ENCODE data around the gene PANX2. TPM values are rescaled to one million over a fixed set of nuclear protein-coding genes. Genes with fewer than 3 reads are reported as not detected.

The PANX2 gene
- total RNA-seq, 1 donor from 2014 or later = 3.0 TPM

DNA sequence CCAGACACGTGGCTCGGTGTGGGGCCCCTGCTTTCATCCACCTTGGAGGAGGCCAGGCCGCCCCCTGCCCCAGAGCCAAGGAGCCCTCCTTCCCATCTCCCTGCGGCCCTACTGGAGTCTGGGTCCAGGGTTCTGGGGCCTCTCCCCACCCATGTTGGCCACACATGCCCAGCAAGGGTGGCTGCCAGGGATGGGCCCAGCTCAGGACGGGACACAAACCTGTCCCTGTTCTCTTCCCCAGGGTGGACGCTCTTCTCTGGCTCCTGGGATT lies 4.6 kb downstream of the PANX2 start:
- TF ChIP-seq, protein P1, sequence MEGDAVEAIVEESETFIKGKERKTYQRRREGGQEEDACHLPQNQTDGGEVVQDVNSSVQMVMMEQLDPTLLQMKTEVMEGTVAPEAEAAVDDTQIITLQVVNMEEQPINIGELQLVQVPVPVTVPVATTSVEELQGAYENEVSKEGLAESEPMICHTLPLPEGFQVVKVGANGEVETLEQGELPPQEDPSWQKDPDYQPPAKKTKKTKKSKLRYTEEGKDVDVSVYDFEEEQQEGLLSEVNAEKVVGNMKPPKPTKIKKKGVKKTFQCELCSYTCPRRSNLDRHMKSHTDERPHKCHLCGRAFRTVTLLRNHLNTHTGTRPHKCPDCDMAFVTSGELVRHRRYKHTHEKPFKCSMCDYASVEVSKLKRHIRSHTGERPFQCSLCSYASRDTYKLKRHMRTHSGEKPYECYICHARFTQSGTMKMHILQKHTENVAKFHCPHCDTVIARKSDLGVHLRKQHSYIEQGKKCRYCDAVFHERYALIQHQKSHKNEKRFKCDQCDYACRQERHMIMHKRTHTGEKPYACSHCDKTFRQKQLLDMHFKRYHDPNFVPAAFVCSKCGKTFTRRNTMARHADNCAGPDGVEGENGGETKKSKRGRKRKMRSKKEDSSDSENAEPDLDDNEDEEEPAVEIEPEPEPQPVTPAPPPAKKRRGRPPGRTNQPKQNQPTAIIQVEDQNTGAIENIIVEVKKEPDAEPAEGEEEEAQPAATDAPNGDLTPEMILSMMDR (conservative IDR thresholded peaks at IDR 0.05) = no peak
- peaks cover 5% of the 10 kb centered on the region for H3K4me1 Mint-ChIP-seq (ENCODE audit: unreplicated experiment)
- no peak for DNase-seq (ENCODE audit: extremely low spot score, unreplicated experiment)
- H3K27me3 Mint-ChIP-seq = peaks cover 17% of the 10 kb centered on the region
- no peaks in the 10 kb centered on the region for H3K9me3 Mint-ChIP-seq
- no peak overlapping the region for H3K4me3 Mint-ChIP-seq
- no peaks in the 10 kb centered on the region for H3K36me3 Mint-ChIP-seq
- H3K27ac Mint-ChIP-seq = no peak overlapping the region

DNA sequence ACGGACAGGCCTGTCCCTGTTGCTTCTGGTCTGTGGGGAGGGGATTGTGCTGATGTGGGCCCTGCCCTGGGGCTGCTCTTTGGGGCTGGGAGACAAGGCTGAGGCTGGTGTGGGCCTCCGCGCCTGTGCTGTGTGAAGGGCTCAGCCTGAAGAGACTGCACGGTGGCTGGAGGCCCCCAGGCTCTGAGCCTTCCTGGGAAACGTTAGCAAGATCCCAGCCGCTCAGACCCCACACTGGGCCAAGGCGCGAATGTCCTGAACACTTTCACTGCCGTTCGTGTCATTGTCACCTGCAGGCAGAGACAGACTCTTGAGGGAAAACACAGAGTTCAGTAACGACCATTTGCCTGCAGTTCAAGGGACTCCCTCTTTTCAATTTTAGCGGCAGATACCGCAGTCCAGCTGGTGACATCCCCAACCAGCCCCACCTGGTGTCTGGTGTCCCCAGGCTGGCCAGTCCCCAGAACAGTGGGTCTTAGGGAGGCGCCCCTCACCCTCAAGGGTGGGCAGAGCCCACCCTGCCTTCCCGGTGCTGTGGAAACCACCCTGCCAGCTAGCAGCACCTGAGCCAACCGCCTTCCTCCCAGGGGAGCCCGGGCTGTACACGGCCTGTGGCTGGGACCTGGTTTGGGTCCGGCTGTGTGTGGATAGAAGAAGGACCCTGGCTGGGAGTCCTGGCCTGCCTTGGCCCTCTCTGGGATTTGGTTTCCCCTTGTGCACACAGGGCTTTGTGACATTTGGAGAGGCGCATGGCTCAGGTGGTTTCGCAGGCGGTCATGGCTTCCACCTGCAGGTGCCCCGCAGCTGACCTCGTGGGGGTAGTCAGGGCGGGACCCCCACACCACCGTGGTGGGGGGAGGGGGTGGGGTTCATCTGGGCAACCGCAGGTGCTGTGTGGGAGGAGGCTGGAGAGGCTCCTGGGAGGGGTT lies 5.7 kb downstream of the PANX2 start:
- peaks cover 5% of the 10 kb centered on the region for H3K4me1 Mint-ChIP-seq (ENCODE audit: unreplicated experiment)
- no peaks in the 10 kb centered on the region for H3K36me3 Mint-ChIP-seq
- H3K27me3 Mint-ChIP-seq = peaks cover 14% of the 10 kb centered on the region
- H3K4me3 Mint-ChIP-seq = no peak overlapping the region
- DNase-seq (ENCODE audit: extremely low spot score, unreplicated experiment) = no peak
- H3K9me3 Mint-ChIP-seq = no peaks in the 10 kb centered on the region
- TF ChIP-seq, protein P1 (conservative IDR thresholded peaks at IDR 0.05) = no peak
- H3K27ac Mint-ChIP-seq = no peak overlapping the region

DNA sequence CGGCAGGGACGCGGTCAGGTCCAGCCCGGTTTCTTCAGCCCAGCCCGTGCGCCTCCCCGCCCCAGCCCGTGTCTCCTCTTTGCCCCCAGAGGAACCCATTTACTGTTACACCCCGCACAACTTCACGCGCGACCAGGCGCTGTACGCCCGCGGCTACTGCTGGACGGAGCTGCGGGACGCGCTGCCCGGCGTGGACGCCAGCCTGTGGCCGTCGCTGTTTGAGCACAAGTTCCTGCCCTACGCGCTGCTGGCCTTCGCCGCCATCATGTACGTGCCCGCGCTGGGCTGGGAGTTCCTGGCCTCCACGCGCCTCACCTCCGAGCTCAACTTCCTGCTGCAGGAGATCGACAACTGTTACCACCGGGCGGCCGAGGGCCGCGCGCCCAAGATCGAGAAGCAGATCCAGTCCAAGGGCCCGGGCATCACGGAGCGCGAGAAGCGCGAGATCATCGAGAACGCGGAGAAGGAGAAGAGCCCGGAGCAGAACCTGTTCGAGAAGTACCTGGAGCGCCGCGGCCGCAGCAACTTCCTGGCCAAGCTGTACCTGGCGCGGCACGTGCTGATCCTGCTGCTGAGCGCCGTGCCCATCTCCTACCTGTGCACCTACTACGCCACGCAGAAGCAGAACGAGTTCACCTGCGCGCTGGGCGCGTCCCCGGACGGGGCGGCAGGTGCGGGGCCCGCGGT lies 6.5 kb downstream of the PANX2 start:
- Mint-ChIP-seq H3K27ac (no peak overlapping the region), H3K4me3 (no peak overlapping the region), H3K4me1 (ENCODE audit: unreplicated experiment) (peaks cover 5% of the 10 kb centered on the region), H3K36me3 (no peaks in the 10 kb centered on the region), H3K9me3 (no peaks in the 10 kb centered on the region), H3K27me3 (peaks cover 10% of the 10 kb centered on the region)
- no peak for DNase-seq (ENCODE audit: extremely low spot score, unreplicated experiment)
- TF ChIP-seq, protein P1 (conservative IDR thresholded peaks at IDR 0.05) = no peak

DNA sequence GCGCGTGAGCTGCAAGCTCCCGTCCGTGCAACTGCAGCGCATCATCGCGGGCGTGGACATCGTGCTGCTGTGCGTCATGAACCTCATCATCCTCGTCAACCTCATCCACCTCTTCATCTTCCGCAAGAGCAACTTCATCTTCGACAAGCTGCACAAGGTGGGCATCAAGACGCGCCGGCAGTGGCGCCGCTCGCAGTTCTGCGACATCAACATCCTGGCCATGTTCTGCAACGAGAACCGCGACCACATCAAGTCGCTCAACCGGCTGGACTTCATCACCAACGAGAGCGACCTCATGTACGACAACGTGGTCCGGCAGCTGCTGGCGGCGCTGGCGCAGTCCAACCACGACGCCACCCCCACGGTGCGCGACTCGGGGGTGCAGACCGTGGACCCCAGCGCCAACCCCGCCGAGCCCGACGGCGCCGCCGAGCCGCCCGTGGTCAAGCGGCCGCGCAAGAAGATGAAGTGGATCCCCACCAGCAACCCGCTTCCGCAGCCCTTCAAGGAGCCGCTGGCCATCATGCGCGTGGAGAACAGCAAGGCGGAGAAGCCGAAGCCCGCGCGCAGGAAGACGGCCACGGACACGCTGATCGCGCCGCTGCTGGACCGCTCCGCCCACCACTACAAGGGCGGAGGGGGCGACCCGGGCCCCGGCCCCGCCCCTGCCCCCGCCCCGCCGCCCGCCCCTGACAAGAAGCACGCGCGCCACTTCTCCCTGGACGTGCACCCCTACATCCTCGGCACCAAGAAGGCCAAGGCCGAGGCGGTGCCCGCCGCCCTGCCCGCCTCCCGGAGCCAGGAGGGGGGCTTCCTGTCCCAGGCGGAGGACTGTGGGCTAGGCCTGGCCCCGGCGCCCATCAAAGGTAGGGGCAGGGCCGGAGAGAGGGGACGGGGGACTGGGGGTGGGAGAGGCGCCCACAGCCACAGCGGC lies 7.3 kb downstream of the PANX2 start:
- no peak overlapping the region for H3K4me3 Mint-ChIP-seq
- H3K27me3 Mint-ChIP-seq = peaks cover 2% of the 10 kb centered on the region
- peaks cover 5% of the 10 kb centered on the region for H3K4me1 Mint-ChIP-seq (ENCODE audit: unreplicated experiment)
- TF ChIP-seq, protein P1 (conservative IDR thresholded peaks at IDR 0.05) = no peak
- no peaks in the 10 kb centered on the region for H3K36me3 Mint-ChIP-seq
- H3K9me3 Mint-ChIP-seq = no peaks in the 10 kb centered on the region
- H3K27ac Mint-ChIP-seq = no peak overlapping the region
- DNase-seq (ENCODE audit: extremely low spot score, unreplicated experiment) = peak; percentile 71

DNA sequence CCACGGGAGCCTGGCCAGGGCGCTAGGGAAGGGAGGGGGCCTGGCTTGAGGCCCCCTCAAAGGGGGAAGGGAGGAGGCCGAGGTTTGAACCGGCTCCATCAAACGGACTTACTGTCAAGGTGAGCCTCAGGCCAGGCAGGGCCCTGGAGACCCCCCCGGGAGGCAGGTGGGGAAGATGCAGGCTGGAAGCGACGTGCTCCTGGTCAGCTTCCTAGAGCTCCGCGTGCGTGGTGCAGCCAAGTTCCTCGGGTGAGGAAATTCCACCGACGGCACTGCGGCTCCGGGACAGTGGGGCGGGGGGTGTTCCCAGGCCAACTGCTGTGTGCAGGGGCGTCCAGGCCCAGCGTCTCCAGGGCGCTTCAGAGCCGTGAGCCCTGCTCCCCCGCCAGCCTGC lies 7.9 kb downstream of the PANX2 start:
- peaks cover 5% of the 10 kb centered on the region for H3K4me1 Mint-ChIP-seq (ENCODE audit: unreplicated experiment)
- H3K36me3 Mint-ChIP-seq = no peaks in the 10 kb centered on the region
- H3K27ac Mint-ChIP-seq = no peak overlapping the region
- DNase-seq (ENCODE audit: extremely low spot score, unreplicated experiment) = no peak
- H3K4me3 Mint-ChIP-seq = no peak overlapping the region
- TF ChIP-seq, protein P1 (conservative IDR thresholded peaks at IDR 0.05) = no peak
- no peaks in the 10 kb centered on the region for H3K9me3 Mint-ChIP-seq
- H3K27me3 Mint-ChIP-seq = peaks cover 2% of the 10 kb centered on the region

Data from type B pancreatic cell (in vitro differentiated cells).